ENCODE data around the gene NAPEPLD. TPM values are rescaled to one million over a fixed set of nuclear protein-coding genes. Genes with fewer than 3 reads are reported as not detected.
"Not testable (repeated sequence)": the region's sequence is repeated elsewhere in the genome, so short reads cannot be mapped to it uniquely, and the experiment has no call there.

The NAPEPLD gene
- total RNA-seq, 1 donor from 2014 or later: 18.2 TPM

DNA sequence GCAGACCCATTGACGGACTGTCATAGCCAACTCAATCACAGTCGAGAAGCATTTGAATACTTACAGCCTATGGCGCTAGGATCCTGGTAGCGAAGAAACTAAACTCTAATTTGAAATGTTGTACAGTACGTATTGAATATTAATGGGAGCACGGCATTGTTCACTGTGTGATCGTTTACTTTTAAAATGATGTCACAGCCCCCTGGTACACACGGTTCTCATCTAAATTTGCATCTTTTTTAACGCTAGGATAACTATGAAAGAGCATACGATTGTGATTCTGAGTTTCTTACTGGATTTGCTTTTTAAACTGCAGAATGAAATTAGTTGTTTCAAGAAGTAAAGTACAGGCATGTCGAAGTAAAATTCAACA is 895 bp upstream of the NAPEPLD start:
- intact Hi-C loops (cut with DNase I): no loop called here
- ATAC-seq: no peak
- DNase-seq (ENCODE audit: low spot score): no peak

DNA sequence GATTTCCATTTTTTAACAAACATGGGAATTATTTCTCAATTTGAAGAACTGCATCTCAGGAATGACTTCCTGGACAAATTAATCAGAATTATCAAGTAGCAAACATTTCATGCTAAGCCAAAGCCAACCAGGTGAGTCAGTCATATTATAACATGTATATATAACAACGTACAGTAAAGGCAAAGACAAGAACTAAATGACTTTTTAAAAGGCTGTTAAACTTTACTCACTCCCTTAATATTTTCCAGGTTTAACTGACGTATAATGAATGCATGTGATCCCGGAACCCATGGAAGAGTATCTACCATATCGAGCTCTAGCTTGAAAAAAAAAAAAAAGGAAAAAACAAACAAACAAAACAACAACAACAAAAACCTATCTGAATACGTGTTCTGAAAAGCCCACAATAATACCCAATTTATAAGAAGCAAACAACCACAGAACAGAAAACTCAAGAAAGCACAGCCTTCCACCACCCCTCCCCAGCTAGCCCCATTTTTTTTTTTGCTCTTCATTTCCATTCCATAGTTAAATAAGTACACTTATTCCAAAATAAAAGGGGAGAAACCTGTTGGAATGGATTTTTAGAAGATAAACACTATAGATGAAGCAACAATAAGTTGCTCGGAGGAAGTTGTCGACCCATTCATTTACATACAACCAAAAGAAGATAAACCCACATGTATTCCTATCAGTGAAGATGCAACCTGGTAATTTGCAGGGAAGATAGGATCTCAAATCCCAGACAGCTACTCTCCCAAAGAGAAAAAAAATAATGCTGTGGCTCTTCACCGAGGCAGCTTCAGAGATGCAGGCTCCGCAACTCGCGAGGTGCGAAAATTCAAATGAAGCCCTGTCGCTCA is 537 bp downstream of the NAPEPLD start:
- no peak for ATAC-seq
- no peak for DNase-seq (ENCODE audit: low spot score)
- intact Hi-C loops (cut with DNase I): no loop called here

DNA sequence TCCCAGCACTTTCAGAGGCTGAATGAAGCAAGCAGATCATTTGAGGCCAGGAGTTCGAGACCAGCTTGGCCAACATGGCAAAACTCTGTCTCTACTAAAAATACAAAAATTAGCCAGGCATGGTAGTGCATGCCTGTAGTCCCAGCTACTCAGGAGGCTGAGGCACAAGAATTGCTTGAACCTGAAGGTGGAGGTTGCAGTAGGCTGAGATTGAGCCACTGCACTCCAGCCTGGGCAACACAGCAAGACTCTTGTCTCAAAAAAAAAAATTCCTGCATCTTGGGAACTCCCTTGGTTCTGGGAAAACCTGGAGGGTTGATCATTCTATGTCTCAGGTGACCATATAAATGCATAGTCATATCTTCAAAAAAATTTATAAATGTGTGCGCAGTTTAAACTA is 4.1 kb downstream of the NAPEPLD start:
- ATAC-seq; intact Hi-C loops (cut with DNase I); DNase-seq (ENCODE audit: low spot score): not testable (repeated sequence)

DNA sequence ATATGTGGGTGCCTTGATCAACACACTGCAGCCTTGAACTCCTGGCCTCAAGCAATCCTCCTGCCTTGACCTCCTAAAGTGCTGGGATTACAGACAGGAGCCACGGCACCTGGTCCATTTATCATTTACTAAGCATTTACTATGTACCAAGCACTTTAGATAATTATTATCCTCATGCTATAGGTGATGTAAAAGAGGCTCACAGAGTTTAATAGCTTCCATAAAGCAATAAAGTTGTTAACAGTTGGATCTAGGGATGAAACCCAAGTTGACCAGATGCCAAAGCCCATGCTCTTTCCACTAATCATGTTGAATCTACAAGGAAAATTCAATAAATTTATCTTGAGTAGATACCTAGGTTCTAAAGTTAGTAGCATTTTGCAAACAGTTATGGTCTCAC is 5.0 kb downstream of the NAPEPLD start:
- intact Hi-C loops (cut with DNase I): no loop called here
- DNase-seq (ENCODE audit: low spot score) (no peak), ATAC-seq (no peak)

DNA sequence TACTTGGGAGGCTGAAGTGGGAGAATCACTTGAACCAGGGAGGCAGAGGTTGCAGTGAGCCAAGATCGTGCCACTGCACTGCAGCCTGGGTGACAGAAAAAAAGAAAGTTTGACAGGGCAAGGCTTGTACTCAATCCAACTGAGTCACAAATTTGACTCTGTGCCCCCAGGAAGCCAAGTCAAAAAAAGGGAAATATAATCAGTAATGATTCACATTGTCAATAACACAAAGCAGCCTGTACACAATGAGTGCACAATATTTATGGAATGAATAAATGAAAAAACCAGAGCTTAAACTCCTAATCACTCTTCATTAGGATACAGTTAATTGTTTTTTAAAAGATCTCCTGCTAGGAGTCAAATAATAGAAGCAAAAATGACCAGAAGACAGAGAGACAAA is 6.4 kb downstream of the NAPEPLD start:
- ATAC-seq: no peak
- intact Hi-C loops (cut with DNase I): no loop called here

DNA sequence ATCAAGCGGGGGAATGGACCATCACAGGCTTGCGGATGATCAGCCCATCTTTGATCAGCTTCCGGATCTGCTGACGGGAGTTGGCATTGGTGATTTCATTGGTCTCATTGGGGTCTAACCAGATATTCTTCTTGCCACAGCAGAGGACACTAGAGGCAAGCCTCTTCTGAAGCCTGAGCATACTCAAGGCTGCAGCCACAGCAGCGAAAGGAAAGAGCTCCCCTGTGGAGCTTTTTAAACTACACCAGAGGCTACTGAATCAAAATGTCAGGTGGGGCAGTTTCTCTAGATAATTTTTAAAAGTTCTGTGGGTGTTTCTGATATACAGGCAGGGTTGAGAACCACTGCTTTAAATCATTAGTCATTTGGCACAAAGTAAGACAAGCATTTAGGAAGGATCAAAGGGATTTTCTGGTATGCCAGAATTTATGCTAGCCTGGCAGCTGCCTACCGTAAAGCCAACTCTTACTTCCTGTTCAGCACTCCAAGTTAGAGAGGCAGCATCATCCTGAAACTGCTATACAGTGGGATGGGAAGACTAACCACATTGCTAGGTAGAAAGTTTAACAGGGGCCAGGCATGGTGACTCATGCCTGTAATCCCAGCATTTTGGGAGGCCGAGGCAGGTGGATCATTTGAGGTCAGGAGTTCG is 7.0 kb downstream of the NAPEPLD start:
- DNase-seq (ENCODE audit: low spot score): no peak
- intact Hi-C loops (cut with DNase I): no loop called here
- ATAC-seq: no peak

More for the DNA sequence above, 6.4 kb downstream of the NAPEPLD start:
- DNase-seq (ENCODE audit: low spot score): no peak

DNA sequence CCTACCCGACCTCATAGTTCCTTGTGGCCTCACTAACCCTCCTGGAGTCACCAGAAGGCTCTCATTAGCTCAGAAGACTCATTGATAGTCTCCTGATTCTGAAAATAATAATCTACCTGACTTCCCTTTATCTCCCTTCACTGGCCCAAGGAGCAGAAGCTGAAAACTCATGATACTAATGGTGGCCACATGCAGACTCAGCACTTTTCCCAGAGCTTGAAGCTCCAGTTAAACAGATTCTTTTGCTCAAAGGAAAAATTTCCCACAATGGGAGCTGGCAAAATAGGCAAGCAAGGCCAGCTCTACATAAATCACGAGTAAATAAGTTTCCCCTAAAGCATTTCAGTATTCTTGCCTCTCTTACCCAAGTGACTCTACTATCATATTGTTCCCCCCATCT is 8.2 kb downstream of the NAPEPLD start:
- no peak for ATAC-seq
- intact Hi-C loops (cut with DNase I): no loop called here

DNA sequence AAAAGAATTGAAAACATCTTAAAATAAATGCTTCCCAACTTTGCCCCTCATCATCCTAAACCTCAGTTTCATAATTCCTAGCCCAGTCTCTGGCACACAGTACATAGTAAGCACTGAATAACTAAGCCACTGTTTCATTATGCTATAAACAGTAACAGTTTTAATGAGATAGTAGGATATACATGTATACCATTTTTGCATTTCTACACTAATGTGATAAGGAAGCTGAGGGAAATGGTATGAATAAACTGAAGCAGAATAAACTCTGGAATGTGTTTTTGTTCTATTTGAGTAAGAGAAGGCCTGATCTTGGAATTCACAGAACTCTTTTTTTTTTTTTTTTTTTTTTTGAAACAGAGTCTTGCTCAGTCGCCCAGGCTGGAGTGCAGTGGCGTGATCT is 8.8 kb downstream of the NAPEPLD start:
- intact Hi-C loops (cut with DNase I): no loop called here
- ATAC-seq (no peak), DNase-seq (ENCODE audit: low spot score) (no peak)

More for the DNA sequence above, 8.2 kb downstream of the NAPEPLD start:
- no peak for DNase-seq (ENCODE audit: low spot score)

DNA sequence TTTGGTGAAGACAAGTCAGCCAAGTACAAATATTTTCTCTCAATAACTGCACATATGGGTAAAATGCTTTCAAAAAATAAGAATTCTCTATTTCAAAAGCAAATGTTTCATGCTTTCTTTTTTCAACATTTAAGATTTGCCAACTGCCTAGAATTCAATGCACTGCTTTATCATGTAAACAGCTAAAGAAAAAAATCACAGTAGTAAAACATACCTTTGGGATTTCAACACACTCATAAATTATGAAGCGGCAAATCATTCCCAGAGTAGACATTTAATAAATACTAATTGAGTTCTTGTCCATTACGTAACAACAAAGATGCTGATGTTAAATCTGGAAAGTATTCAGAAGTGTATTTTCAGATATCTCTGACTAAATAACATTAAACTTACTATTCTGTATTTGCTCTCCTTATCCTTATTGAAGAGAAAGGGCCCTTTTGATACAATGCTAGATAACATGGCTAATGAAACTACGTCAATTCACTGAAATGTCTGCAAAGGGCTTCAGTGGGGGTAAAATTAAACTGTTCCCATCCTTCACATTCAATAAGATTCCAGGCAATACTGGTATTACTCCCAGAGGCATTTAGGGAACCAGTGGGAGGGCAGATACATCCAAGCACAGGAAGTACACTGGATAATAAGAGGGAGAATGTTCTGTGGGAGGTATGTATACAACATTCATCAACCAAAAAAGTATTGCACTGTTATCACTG is 13.9 kb downstream of the NAPEPLD start:
- DNase-seq (ENCODE audit: low spot score) (no peak), ATAC-seq (no peak)
- intact Hi-C loops (cut with DNase I): no loop called here

DNA sequence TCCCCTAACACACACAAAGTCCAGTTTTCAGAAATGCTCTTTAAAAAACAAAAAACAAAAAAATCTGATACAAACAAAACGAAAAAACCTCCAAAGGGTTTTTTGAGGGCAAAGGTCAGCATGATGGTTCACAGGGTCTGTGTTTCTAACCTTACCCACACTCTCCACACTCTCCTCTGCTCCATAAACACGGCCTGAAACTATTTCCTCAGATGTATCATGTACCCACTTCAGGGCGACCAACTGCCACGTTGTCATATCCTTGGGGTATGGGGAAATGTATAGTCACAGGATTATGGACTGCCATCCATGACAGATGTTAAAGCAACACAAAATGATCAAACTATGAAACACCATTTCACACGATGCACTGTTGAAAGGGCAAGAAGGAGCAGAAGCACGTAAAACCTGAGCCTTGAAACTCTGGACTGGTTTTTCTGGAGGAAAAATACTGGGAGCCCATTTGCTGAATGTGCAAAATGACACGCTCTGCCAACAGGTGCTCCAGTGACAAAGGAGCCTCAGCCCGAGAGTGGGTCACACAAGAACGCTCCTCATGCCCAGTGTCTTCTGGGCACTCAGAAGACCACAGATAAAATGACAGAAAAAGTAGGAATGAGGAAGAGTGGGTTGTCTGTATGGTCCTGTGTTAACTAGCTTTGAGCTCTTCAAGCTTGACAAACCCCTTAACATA is 15.8 kb downstream of the NAPEPLD start:
- no peak for DNase-seq (ENCODE audit: low spot score)
- ATAC-seq: no peak
- intact Hi-C loops (cut with DNase I): no loop called here

DNA sequence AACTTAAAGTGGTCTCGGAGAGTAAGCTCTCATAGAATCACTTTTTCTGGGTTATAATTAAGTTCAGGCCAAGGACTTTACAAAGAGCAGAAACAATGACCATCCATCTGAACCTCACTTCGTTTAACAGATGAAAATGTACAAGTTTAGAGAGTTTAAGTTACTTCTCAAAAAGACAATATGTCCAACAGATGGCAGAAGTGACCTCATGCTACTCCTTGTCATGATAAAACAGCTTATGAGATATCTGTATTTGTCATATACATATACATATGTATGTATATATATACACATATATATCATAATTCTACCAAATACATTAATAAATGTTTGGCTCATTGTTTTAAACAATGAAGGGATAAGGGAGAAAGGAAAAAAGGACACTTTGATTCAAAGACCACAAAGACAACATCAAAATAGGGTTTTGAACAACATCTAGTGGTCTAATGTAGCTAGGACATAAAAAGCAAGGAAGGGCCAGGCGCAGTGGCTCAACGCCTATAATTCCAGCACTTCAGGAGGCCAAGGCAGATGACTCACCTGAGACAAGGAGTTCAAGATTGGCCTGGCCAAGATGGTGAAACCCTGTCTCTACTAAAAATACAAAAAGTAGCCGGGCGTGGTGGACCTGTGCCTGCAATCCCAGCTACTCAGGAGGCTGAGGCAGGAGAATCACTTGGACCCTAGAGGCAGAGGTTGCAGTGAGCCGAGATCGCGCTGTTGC is 17.8 kb downstream of the NAPEPLD start:
- ATAC-seq: no peak
- DNase-seq (ENCODE audit: low spot score): no peak
- intact Hi-C loops (cut with DNase I): no loop called here

DNA sequence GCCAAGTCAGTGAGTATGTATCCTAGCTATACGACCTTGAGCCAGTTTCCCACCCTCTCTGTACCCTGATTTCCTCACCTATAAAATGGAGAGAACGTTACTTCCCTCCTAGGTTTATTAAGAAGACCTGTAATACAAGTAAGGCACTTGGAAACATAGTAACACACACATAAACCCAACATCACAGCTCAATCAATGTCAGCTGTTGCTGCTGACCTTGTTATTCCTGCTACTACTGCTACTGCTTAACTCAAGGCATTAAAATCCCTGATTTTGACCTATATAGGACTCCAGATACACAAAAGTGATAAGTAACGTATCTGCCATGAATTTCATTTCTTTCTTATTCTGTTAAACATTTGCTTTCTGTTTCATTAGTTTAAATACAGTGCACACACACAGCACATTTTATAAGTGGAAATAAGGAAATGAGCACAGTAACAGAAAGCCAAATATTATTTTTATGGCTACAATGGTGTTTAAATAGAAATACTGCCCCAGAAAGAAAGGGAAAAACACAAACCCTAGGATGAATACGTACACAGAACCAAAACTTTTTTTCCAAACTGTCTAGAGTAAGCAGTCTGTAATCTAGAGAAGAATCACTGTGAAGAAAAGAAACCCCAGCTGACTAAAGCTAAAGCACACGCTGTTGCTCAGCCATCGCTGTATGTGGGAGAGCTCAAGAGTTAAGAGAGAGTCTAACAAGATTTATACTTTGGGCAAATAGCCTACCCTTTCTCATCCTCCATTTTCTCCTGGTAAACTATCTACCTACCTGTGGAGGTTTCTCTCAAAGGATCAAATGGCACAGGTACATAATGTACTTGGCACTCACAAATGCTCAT is 19.0 kb downstream of the NAPEPLD start:
- ATAC-seq (no peak), DNase-seq (ENCODE audit: low spot score) (no peak)
- intact Hi-C loops (cut with DNase I): no loop called here

DNA sequence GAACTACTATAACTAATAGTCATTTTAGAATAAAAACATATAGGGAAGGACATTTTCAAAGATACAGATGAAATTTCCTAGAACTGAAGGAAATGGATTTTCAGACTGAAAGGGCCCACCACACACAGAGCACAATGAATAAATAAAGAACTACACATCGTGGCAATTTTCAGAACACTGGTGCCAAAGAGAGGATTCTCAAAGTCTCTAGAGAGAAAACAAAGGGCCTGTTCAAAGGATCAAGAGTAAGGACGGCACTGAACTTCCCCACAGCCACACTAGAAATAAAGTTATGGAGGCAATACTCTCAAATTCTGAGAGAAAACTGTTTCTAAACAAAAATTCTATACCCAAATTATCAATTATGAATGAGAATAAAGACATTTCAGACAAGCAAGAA is 21.9 kb downstream of the NAPEPLD start:
- ATAC-seq (no peak), DNase-seq (ENCODE audit: low spot score) (no peak)
- intact Hi-C loops (cut with DNase I): no loop called here

DNA sequence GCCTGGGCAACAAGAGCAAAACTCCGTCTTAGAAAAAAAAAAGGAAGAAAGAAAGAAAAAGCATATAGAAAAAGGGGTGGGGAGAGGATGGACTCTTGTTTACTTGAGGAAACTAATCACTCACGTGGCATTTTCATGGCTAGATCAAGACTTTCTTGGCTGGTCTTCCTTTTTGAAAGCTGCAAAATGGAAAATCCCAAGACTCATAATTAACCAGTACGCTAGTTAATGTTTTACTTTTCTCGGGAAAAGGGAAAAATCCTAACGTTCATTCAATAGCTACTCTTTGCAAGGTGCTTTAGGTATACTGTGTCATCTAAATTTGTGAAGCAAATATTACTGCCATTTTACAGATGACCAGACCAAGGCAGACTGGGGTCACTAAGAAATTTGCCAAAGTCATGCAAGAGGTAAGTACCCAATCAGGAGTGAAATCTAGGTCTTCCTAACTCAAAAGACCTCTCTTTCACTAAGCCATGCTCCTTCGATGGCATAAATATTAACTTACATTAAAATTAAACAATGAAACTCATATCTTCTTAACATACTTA is 24.4 kb downstream of the NAPEPLD start:
- intact Hi-C loops (cut with DNase I): no loop called here
- no peak for DNase-seq (ENCODE audit: low spot score)
- no peak for ATAC-seq

DNA sequence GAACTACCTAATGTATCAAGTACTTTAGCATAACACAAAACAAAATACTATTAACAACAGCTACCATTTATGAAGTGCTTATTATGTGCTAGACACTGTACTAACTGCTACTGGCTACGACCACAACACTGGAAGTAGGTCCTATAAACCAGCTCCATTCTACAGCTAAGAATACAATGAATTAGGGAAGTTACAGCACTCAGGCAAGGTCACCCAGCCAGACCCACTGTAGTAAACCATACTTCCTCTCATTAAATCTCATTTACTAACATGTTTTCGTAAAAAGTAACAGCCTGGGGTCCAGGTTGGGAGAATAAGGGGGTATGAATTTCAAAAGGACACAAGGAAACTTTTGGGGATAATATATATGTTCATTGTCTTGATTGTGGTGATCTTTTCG is 25.4 kb downstream of the NAPEPLD start:
- DNase-seq (ENCODE audit: low spot score) (no peak), ATAC-seq (no peak)
- intact Hi-C loops (cut with DNase I): no loop called here

DNA sequence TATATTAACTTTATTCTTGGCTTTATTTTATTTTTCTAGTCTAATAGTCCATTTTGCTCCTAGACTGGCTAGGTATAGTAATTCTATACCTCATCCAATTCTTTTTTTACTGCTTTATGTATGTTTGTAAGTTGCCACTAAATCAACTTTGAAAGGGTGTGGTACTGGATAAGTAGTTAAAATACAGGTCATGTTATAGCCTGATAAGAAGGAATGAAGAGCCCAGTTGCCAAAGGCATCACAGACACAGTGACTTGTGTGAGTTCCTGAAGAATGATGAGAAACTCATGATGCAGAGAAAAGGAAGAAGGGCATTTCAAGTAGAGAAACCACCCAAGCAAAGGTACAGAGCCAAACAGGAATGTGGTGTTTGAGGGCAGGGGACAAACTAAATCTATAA is 27.3 kb downstream of the NAPEPLD start:
- intact Hi-C loops (cut with DNase I): no loop called here
- DNase-seq (ENCODE audit: low spot score) (no peak), ATAC-seq (no peak)

DNA sequence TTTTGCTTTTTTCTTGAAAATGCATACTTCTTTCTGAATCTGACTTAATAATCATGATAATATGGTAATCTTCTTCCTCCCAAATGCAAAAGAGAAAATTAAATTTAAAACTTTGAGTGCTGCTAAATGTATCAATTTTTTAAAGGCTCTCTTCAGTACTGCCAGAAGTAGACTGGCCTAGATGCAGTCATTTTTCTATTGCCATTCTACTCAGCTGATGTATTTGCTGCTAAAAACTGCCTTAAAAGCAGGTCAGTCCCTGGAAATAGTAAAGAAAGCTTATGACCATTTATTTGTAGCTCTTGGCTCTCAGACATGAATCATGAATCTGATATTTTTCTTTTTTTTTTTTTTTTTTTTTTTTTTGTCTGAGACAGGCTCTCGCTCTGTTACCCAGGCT is 28.5 kb downstream of the NAPEPLD start:
- intact Hi-C loops (cut with DNase I): no loop called here
- DNase-seq (ENCODE audit: low spot score) (no peak), ATAC-seq (no peak)

DNA sequence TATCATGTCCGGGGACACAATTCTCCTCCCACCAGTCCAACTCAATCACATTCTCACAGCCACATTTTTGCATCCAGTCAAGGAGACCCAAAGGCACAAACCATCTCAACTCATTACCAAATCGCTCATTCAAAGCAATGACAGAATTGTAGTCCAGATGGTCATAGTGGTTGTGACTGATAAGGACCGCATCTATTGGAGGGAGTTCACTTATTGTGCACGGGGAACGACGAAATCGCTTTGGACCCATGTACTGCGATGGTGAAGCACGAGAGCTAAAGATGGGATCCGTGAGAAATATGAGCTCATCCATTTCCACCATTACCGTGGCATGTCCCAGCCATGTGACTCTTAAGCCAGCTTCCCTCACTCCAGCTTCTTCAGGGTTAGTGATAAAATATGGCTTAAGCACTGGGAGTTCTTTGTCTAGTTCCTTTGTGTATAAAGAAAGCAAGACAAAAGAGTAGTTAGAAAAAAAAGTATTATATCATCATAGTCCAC is 29.1 kb downstream of the NAPEPLD start:
- no peak for DNase-seq (ENCODE audit: low spot score)
- intact Hi-C loops (cut with DNase I): no loop called here
- no peak for ATAC-seq

Measured in sciatic nerve (tissue), 2 donors.